ENCODE data around the gene KAT5. TPM values are rescaled to one million over a fixed set of nuclear protein-coding genes. Genes with fewer than 3 reads are reported as not detected.

The KAT5 gene
- total RNA-seq, 2 donors from 2014 or later: 38.9 to 45.5 TPM

GRCh38 chr11:65716302-65716701 lies 4.2 kb downstream of the KAT5 start:
- H3K4me1 ChIP-seq: peaks cover 39% of the 10 kb centered on the region

DNA sequence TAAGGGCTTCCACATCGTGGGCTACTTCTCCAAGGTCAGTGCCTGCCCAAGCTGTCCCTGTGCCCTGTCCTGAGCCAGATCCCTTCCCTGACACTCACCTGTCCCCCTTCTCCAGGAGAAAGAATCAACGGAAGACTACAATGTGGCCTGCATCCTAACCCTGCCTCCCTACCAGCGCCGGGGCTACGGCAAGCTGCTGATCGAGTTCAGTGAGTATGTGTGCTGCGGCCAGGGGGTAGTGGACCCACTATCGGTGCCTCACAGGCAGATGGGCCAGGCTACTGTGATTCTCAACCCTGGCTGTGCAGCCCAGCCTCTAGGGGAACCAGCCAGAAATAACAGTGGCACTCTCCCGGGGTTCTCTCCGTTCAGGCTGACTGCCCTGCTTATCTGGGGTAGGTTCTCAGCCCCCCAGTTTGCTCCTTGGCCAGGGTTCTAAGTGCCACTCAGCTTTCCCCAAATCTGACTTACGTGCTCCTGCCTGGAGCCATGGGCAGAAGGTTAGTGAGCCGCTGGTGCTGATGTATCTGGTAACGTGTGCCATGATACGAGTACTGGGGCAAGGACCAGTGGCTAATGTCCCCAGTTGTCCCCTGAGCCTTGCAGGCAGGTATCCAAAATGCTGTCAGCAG lies 4.8 kb downstream of the KAT5 start:
- Histone ChIP-seq H3K4me3 (no peak overlapping the region), H3K4me1 (peaks cover 34% of the 10 kb centered on the region), H3K27ac (no peak overlapping the region), H3K36me3 (replicated peaks in 1 of 2; ENCODE audit: insufficient read depth in 1 of 2, low read depth in 2 of 2) (peaks cover 0 to 38% of the 10 kb centered on the region in 2 donors), H3K9me3 (no peaks in the 10 kb centered on the region), H3K27me3 (no peaks in the 10 kb centered on the region)
- TF ChIP-seq POLR2A (IDR thresholded peaks at IDR 0.05): no peak
- ATAC-seq (no peak), DNase-seq (no peak)
- intact Hi-C loops (cut with DNase I): loop anchor here (5.0 kb wide), 1 partner anchor 105 kb away; no protein-coding TSS in a partner anchor
- WGBS, 2 donors: 81 to 83% methylated on average over 3 to 14 of the region's 14 CpGs

More at GRCh38 chr11:65716302-65716701, 4.2 kb downstream of the KAT5 start:
- Histone ChIP-seq H3K4me3 (no peak overlapping the region), H3K27me3 (no peaks in the 10 kb centered on the region), H3K27ac (no peak overlapping the region), H3K9me3 (no peaks in the 10 kb centered on the region), H3K36me3 (replicated peaks in 1 of 2; ENCODE audit: insufficient read depth in 1 of 2, low read depth in 2 of 2) (peaks cover 0 to 38% of the 10 kb centered on the region in 2 donors)
- 78 to 92% methylated on average over 7 of the region's 7 CpGs for WGBS, 2 donors
- TF ChIP-seq POLR2A (IDR thresholded peaks at IDR 0.05): no peak
- TF ChIP-seq, protein P1, sequence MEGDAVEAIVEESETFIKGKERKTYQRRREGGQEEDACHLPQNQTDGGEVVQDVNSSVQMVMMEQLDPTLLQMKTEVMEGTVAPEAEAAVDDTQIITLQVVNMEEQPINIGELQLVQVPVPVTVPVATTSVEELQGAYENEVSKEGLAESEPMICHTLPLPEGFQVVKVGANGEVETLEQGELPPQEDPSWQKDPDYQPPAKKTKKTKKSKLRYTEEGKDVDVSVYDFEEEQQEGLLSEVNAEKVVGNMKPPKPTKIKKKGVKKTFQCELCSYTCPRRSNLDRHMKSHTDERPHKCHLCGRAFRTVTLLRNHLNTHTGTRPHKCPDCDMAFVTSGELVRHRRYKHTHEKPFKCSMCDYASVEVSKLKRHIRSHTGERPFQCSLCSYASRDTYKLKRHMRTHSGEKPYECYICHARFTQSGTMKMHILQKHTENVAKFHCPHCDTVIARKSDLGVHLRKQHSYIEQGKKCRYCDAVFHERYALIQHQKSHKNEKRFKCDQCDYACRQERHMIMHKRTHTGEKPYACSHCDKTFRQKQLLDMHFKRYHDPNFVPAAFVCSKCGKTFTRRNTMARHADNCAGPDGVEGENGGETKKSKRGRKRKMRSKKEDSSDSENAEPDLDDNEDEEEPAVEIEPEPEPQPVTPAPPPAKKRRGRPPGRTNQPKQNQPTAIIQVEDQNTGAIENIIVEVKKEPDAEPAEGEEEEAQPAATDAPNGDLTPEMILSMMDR (IDR thresholded peaks at IDR 0.05): no peak
- DNase-seq (no peak), ATAC-seq (no peak)
- intact Hi-C loops (cut with DNase I): loop anchor here (5.0 kb wide), 1 partner anchor 106 kb away; no protein-coding TSS in a partner anchor

DNA sequence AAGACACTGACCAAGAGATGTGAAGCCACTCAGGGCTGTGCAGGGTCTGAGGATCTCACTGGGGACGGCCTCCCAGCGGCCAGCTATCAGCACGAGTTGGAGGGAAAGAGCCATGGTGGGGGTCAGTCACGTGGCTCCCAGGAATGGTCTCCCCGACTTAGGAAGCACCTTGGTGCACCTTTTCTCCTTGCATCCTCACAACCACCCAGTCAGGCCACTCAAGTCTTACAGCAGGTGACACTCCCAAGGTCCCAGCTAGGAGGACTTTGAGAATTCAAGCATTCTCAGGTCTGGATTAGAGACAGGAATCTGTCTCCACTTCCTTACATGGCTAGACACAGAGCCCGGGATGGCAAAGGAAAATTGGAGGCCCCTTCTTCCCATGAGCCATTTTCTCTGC lies 5.9 kb downstream of the KAT5 start:
- Histone ChIP-seq H3K4me3 (no peak overlapping the region), H3K27ac (no peak overlapping the region), H3K9me3 (no peaks in the 10 kb centered on the region), H3K4me1 (peaks cover 29% of the 10 kb centered on the region), H3K27me3 (no peaks in the 10 kb centered on the region), H3K36me3 (replicated peaks in 1 of 2; ENCODE audit: insufficient read depth in 1 of 2, low read depth in 2 of 2) (peaks cover 0 to 38% of the 10 kb centered on the region in 2 donors)
- DNase-seq (no peak), ATAC-seq (no peak)
- intact Hi-C loops (cut with DNase I): loop anchor here (5.0 kb wide), 1 partner anchor 104 kb away; no protein-coding TSS in a partner anchor
- 60 to 71% methylated on average over 6 of the region's 6 CpGs for WGBS, 2 donors
- TF ChIP-seq, protein P1 (IDR thresholded peaks at IDR 0.05): no peak
- TF ChIP-seq POLR2A (IDR thresholded peaks at IDR 0.05): no peak

GRCh38 chr11:65718531-65718930 lies 6.5 kb downstream of the KAT5 start:
- no peak for TF ChIP-seq POLR2A (IDR thresholded peaks at IDR 0.05)
- TF ChIP-seq, protein P1 (IDR thresholded peaks at IDR 0.05): no peak
- no peaks in the 10 kb centered on the region for H3K9me3 ChIP-seq
- WGBS, 2 donors: 92 to 94% methylated on average over 4 of the region's 4 CpGs
- no peak overlapping the region for H3K4me3 ChIP-seq
- ATAC-seq (no peak), DNase-seq (no peak)
- no peaks in the 10 kb centered on the region for H3K27me3 ChIP-seq
- H3K27ac ChIP-seq: no peak overlapping the region
- peaks cover 22% of the 10 kb centered on the region for H3K4me1 ChIP-seq
- intact Hi-C loops (cut with DNase I): loop anchor here (5.0 kb wide), 1 partner anchor 104 kb away; no protein-coding TSS in a partner anchor
- H3K36me3 ChIP-seq (replicated peaks in 1 of 2; ENCODE audit: insufficient read depth in 1 of 2, low read depth in 2 of 2): peaks cover 0 to 33% of the 10 kb centered on the region in 2 donors

DNA sequence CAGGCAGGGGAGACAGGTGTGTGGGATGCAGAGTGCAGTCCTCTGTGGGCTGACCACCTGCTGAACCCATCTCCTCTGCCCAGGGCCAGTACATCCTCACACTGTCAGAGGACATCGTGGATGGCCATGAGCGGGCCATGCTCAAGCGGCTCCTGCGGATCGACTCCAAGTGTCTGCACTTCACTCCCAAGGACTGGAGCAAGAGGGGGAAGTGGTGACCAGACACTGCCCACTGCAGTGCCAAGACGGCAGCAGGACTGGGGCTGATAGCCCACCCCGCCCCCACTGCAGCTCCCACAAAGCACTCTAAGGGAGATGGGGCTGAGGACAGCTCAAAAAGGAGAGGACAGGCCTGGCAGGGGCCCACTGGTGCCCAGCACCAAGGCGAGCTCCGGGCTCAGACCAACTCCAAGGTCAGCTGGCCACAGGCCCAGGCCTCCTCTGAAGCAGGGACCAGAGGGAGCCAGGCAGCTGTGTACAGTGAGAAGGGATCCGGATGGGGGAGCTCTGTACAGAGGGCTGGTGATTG lies 7.0 kb downstream of the KAT5 start:
- Histone ChIP-seq H3K4me1 (peaks cover 22% of the 10 kb centered on the region), H3K9me3 (no peaks in the 10 kb centered on the region), H3K4me3 (no peak overlapping the region), H3K27me3 (no peaks in the 10 kb centered on the region), H3K27ac (peak overlapping the region in 1 of 4 donors; percentile 7), H3K36me3 (replicated peaks in 1 of 2; ENCODE audit: insufficient read depth in 1 of 2, low read depth in 2 of 2) (peaks cover 0 to 30% of the 10 kb centered on the region in 2 donors)
- intact Hi-C loops (cut with DNase I): loop anchor here (5.0 kb wide), 1 partner anchor 103 kb away; no protein-coding TSS in a partner anchor
- TF ChIP-seq POLR2A (IDR thresholded peaks at IDR 0.05): no peak
- TF ChIP-seq, protein P1 (IDR thresholded peaks at IDR 0.05): no peak
- peak; percentile 61 for ATAC-seq
- 42 to 44% methylated on average over 4 to 10 of the region's 10 CpGs for WGBS, 2 donors
- peak; percentile 75 to 87 (median 80) for DNase-seq

Data from body of pancreas (tissue), 4 donors.